ENCODE data around the gene PID1. TPM values are rescaled to one million over a fixed set of nuclear protein-coding genes. Genes with fewer than 3 reads are reported as not detected.

PID1 gene
- total RNA-seq, 1 experiment from 2014 or later = not detected

- Histone ChIP-seq H3F3A (ENCODE audit: insufficient read depth, low read depth) (no peaks in the 10 kb centered on the region), H3K27me3 (ENCODE audit: insufficient read depth, low read depth) (peaks cover 11% of the 10 kb centered on the region; the same call in 1 of the 2 replicates), H2AFZ (no peak overlapping the region), H3K36me3 (ENCODE audit: low read depth) (no peaks in the 10 kb centered on the region), H3K4me2 (no peak overlapping the region), H3K4me3 (no peak overlapping the region), H3K4me1 (replicated peaks; ENCODE audit: insufficient read depth) (no peaks in the 10 kb centered on the region), H3K27ac (no peak overlapping the region), H3K9me3 (ENCODE audit: insufficient read depth, low read depth) (no peaks in the 10 kb centered on the region), H3K79me2 (ENCODE audit: low read depth) (no peaks in the 10 kb centered on the region), H3K9me2 (ENCODE audit: insufficient read depth) (no peaks in the 10 kb centered on the region), H4K20me1 (ENCODE audit: insufficient read depth) (no peaks in the 10 kb centered on the region; the same call in 1 of the 2 replicates)
- no peak for TF ChIP-seq EZH2 (IDR thresholded peaks at IDR 0.05; ENCODE audit: low read depth)
- no peak for TF ChIP-seq CTCF (conservative IDR thresholded peaks at IDR 0.05)
- no TSS peak for BruUV-seq (replicated peaks)
- DNase-seq = no peak
- intact Hi-C loops (cut with micrococcal nuclease; ENCODE audit: unreplicated experiment) = no loop called here
- CTCF ChIA-PET = interaction anchor here (0.5 kb wide), 1 partner anchor 456 kb away, joined by 3 read pairs; no protein-coding TSS in a partner anchor
- POLR2A ChIA-PET (ENCODE audit: unreplicated experiment) = no interaction called here
Measured at GRCh38 chr2:229044581-229044980, 226.5 kb downstream of the PID1 start.

- Histone ChIP-seq H3K36me3 (ENCODE audit: low read depth) (no peaks in the 10 kb centered on the region), H3K27ac (no peak overlapping the region), H3K9me3 (ENCODE audit: insufficient read depth, low read depth) (no peaks in the 10 kb centered on the region), H4K20me1 (ENCODE audit: insufficient read depth) (no peaks in the 10 kb centered on the region), H3K4me2 (no peak overlapping the region), H3K9me2 (ENCODE audit: insufficient read depth) (no peaks in the 10 kb centered on the region), H3K27me3 (ENCODE audit: insufficient read depth, low read depth) (peaks cover 11% of the 10 kb centered on the region; the same call in 1 of the 2 replicates), H2AFZ (no peak overlapping the region), H3K4me3 (no peak overlapping the region), H3F3A (ENCODE audit: insufficient read depth, low read depth) (no peaks in the 10 kb centered on the region), H3K4me1 (replicated peaks; ENCODE audit: insufficient read depth) (no peaks in the 10 kb centered on the region), H3K79me2 (ENCODE audit: low read depth) (no peaks in the 10 kb centered on the region)
- intact Hi-C loops (cut with micrococcal nuclease; ENCODE audit: unreplicated experiment) = no loop called here
- DNase-seq = no peak
- no peak for TF ChIP-seq EZH2 (IDR thresholded peaks at IDR 0.05; ENCODE audit: low read depth)
- ChIA-PET CTCF (no interaction called here), POLR2A (ENCODE audit: unreplicated experiment) (no interaction called here)
- no TSS peak for BruUV-seq (replicated peaks)
Measured at GRCh38 chr2:229043681-229044080, 227.4 kb downstream of the PID1 start.

- no peaks in the 10 kb centered on the region for H3K36me3 ChIP-seq (ENCODE audit: low read depth)
- H3K79me2 ChIP-seq (ENCODE audit: low read depth) = no peaks in the 10 kb centered on the region
- no peaks in the 10 kb centered on the region for H3K4me1 ChIP-seq (replicated peaks; ENCODE audit: insufficient read depth)
- no peaks in the 10 kb centered on the region for H3K9me2 ChIP-seq (ENCODE audit: insufficient read depth)
- no peak for TF ChIP-seq CTCF (conservative IDR thresholded peaks at IDR 0.05)
- TF ChIP-seq EZH2 (IDR thresholded peaks at IDR 0.05; ENCODE audit: low read depth) = no peak
- H3K27me3 ChIP-seq (ENCODE audit: insufficient read depth, low read depth) = peaks cover 11% of the 10 kb centered on the region; the same call in 1 of the 2 replicates
- DNase-seq = no peak
- CTCF ChIA-PET = no interaction called here
- H3F3A ChIP-seq (ENCODE audit: insufficient read depth, low read depth) = no peaks in the 10 kb centered on the region
- intact Hi-C loops (cut with micrococcal nuclease; ENCODE audit: unreplicated experiment) = no loop called here
- H3K9me3 ChIP-seq (ENCODE audit: insufficient read depth, low read depth) = no peaks in the 10 kb centered on the region
- POLR2A ChIA-PET (ENCODE audit: unreplicated experiment) = no interaction called here
- no peak overlapping the region for H3K4me3 ChIP-seq
- no peak overlapping the region for H3K27ac ChIP-seq
- H3K4me2 ChIP-seq = no peak overlapping the region
- H4K20me1 ChIP-seq (ENCODE audit: insufficient read depth) = no peaks in the 10 kb centered on the region
- no peak overlapping the region for H2AFZ ChIP-seq
- BruUV-seq (replicated peaks) = no TSS peak
Measured at GRCh38 chr2:229042349-229042748, 228.7 kb downstream of the PID1 start.

- no peak for TF ChIP-seq CTCF (conservative IDR thresholded peaks at IDR 0.05)
- no peak for TF ChIP-seq EZH2 (IDR thresholded peaks at IDR 0.05; ENCODE audit: low read depth)
- no peaks in the 10 kb centered on the region for H3K79me2 ChIP-seq (ENCODE audit: low read depth)
- H3F3A ChIP-seq (ENCODE audit: insufficient read depth, low read depth) = no peaks in the 10 kb centered on the region
- no peak overlapping the region for H3K4me2 ChIP-seq
- H3K36me3 ChIP-seq (ENCODE audit: low read depth) = no peaks in the 10 kb centered on the region
- H3K4me3 ChIP-seq = no peak overlapping the region
- intact Hi-C loops (cut with micrococcal nuclease; ENCODE audit: unreplicated experiment) = no loop called here
- no peaks in the 10 kb centered on the region for H3K9me2 ChIP-seq (ENCODE audit: insufficient read depth)
- POLR2A ChIA-PET (ENCODE audit: unreplicated experiment) = no interaction called here
- H3K4me1 ChIP-seq (replicated peaks; ENCODE audit: insufficient read depth) = no peaks in the 10 kb centered on the region
- no peak overlapping the region for H2AFZ ChIP-seq
- peaks cover 11% of the 10 kb centered on the region; the same call in 1 of the 2 replicates for H3K27me3 ChIP-seq (ENCODE audit: insufficient read depth, low read depth)
- H3K27ac ChIP-seq = no peak overlapping the region
- CTCF ChIA-PET = no interaction called here
- no peaks in the 10 kb centered on the region for H4K20me1 ChIP-seq (ENCODE audit: insufficient read depth)
- BruUV-seq (replicated peaks) = no TSS peak
- no peak for DNase-seq
- H3K9me3 ChIP-seq (ENCODE audit: insufficient read depth, low read depth) = no peaks in the 10 kb centered on the region
Measured at GRCh38 chr2:229041691-229042090, 229.4 kb downstream of the PID1 start.

All from PC-9 (cell line).